WTC11 (cell line): ENCODE data around the gene CELSR1. TPM values are rescaled to one million over a fixed set of nuclear protein-coding genes. Genes with fewer than 3 reads are reported as not detected.

Experiments
- ATAC-seq: fragments of 200-7000 bp; cut with Tn5 transposase; 2 replicates; pipeline ENCODE4 v1.10.0; 2021; ENCODE audit warnings: mild to moderate bottlenecking, moderate library complexity
- CTCF ChIA-PET: fragments of 300-600 bp; sonication (Branson Sonifier 250); formaldehyde crosslinking; loops from one replicate; lab custom pipeline; 2021; ENCODE audit warnings: antibody characterized with exemption; lab: Charles Lee
- POLR2A ChIA-PET: fragments of 350-600 bp; sonication (Branson Sonifier 250); formaldehyde crosslinking; loops from one replicate; lab custom pipeline; 2021; ENCODE audit warnings: antibody characterized with exemption; lab: Charles Lee
- DNase-seq: peaks from one replicate; pipeline ENCODE4 v3.0.0; 2021; ENCODE audit warnings: low spot score
- H3K27ac Mint-ChIP-seq: 2 replicates; pipeline ENCODE4 v1.8.0; 2021; ENCODE audit warnings: mixed read lengths
- H3K27me3 Mint-ChIP-seq: 2 replicates; pipeline ENCODE4 v1.8.0; 2021; ENCODE audit warnings: low read depth, mild to moderate bottlenecking, moderate library complexity, mixed read lengths
- H3K36me3 Mint-ChIP-seq: 2 replicates; pipeline ENCODE4 v1.8.0; 2021; ENCODE audit warnings: mixed read lengths
- H3K4me1 Mint-ChIP-seq: 2 replicates; pipeline ENCODE4 v1.8.0; 2022; ENCODE audit warnings: mixed read lengths
- H3K4me3 Mint-ChIP-seq: 2 replicates; pipeline ENCODE4 v1.8.0; 2021; ENCODE audit warnings: mild to moderate bottlenecking, moderate library complexity, mixed read lengths
- H3K9me3 Mint-ChIP-seq: 2 replicates; pipeline ENCODE4 v1.8.0; 2021; ENCODE audit warnings: mixed read lengths
- CREB1 ChIP-seq: sonication (generic); formaldehyde crosslinking; IDR thresholded peaks from 2 replicates; pipeline ENCODE4 v1.8.0; 2023; ENCODE audit warnings: mild to moderate bottlenecking, missing genetic modification reagents
- CREM ChIP-seq: sonication (generic); formaldehyde crosslinking; IDR thresholded peaks from 2 replicates; pipeline ENCODE4 v1.8.1; 2022; ENCODE audit warnings: mild to moderate bottlenecking, missing genetic modification reagents, moderate library complexity
- E2F5 ChIP-seq: sonication (generic); formaldehyde crosslinking; IDR thresholded peaks from 2 replicates; pipeline ENCODE4 v1.8.1; 2022; ENCODE audit warnings: mild to moderate bottlenecking, moderate library complexity, missing genetic modification reagents
- GABPB1 ChIP-seq: sonication (generic); formaldehyde crosslinking; IDR thresholded peaks from 2 replicates; pipeline ENCODE4 v1.8.1; 2023; ENCODE audit warnings: mild to moderate bottlenecking, missing genetic modification reagents
- GRHL2 ChIP-seq: fragments of 250-450 bp; sonication (Bioruptor Pico); IDR thresholded peaks from 2 replicates; pipeline ENCODE4 v1.8.0; 2022; ENCODE audit warnings: mild to moderate bottlenecking, moderate library complexity; ENCODE audit not compliant: insufficient replicate concordance, severe bottlenecking
- HMGA2 ChIP-seq: fragments of 250-450 bp; sonication (Bioruptor Pico); IDR thresholded peaks from 2 replicates; pipeline ENCODE4 v1.4.0; 2021; ENCODE audit warnings: mild to moderate bottlenecking, moderate library complexity
- IRF1 ChIP-seq: sonication (generic); formaldehyde crosslinking; IDR thresholded peaks from 2 replicates; pipeline ENCODE4 v1.8.0; 2023; ENCODE audit warnings: missing genetic modification reagents
- IRF2 ChIP-seq: sonication (generic); formaldehyde crosslinking; IDR thresholded peaks from 2 replicates; pipeline ENCODE4 v1.8.0; 2022; ENCODE audit warnings: low read depth, missing genetic modification reagents, borderline replicate concordance
- MAX ChIP-seq: sonication (generic); formaldehyde crosslinking; IDR thresholded peaks from 2 replicates; pipeline ENCODE4 v1.8.0; 2022; ENCODE audit warnings: mild to moderate bottlenecking, missing genetic modification reagents
- MLX ChIP-seq: sonication (generic); formaldehyde crosslinking; IDR thresholded peaks from 2 replicates; pipeline ENCODE4 v1.8.1; 2023; ENCODE audit warnings: mild to moderate bottlenecking, missing genetic modification reagents, moderate library complexity
- MXD4 ChIP-seq: fragments of 250-450 bp; sonication (Bioruptor Pico); IDR thresholded peaks from 2 replicates; pipeline ENCODE4 v1.8.0; 2021; ENCODE audit warnings: mild to moderate bottlenecking, moderate library complexity, borderline replicate concordance
- NFATC4 ChIP-seq: fragments of 250-450 bp; sonication (Bioruptor Pico); IDR thresholded peaks from 2 replicates; pipeline ENCODE4 v1.9.0; 2021; ENCODE audit warnings: mild to moderate bottlenecking
- SMAD3 ChIP-seq: sonication (generic); formaldehyde crosslinking; IDR thresholded peaks from 2 replicates; pipeline ENCODE4 v1.8.0; 2022; ENCODE audit warnings: missing genetic modification reagents, mild to moderate bottlenecking, borderline replicate concordance
- STAT6 ChIP-seq: sonication (generic); formaldehyde crosslinking; conservative IDR thresholded peaks from 2 replicates; pipeline ENCODE4 v1.8.1; 2023; ENCODE audit warnings: mild to moderate bottlenecking, low read depth, missing genetic modification reagents, moderate library complexity
- TCF7 ChIP-seq: sonication (generic); formaldehyde crosslinking; IDR thresholded peaks from 2 replicates; pipeline ENCODE4 v1.8.0; 2022; ENCODE audit warnings: mild to moderate bottlenecking, low read depth, missing genetic modification reagents, moderate library complexity
- TEAD1 ChIP-seq: sonication (generic); formaldehyde crosslinking; IDR thresholded peaks from 2 replicates; pipeline ENCODE4 v1.8.0; 2022; ENCODE audit warnings: mild to moderate bottlenecking, missing genetic modification reagents
- TEAD4 ChIP-seq: sonication (generic); formaldehyde crosslinking; IDR thresholded peaks from 2 replicates; pipeline ENCODE4 v1.8.0; 2022; ENCODE audit warnings: mild to moderate bottlenecking, missing genetic modification reagents
- ZMAT4 ChIP-seq: fragments of 250-450 bp; sonication (Bioruptor Pico); IDR thresholded peaks from 2 replicates; pipeline ENCODE4 v1.9.0; 2021; ENCODE audit warnings: mild to moderate bottlenecking
- ZNF232 ChIP-seq: sonication (generic); formaldehyde crosslinking; IDR thresholded peaks from 2 replicates; pipeline ENCODE4 v1.8.0; 2022; ENCODE audit warnings: mild to moderate bottlenecking, missing genetic modification reagents
- ZNF281 ChIP-seq: sonication (generic); formaldehyde crosslinking; IDR thresholded peaks from 2 replicates; pipeline ENCODE4 v1.8.0; 2023; ENCODE audit warnings: mild to moderate bottlenecking, missing genetic modification reagents
- ZNF317 ChIP-seq: sonication (generic); formaldehyde crosslinking; IDR thresholded peaks from 2 replicates; pipeline ENCODE4 v1.8.1; 2023; ENCODE audit warnings: low read depth, mild to moderate bottlenecking, moderate library complexity, missing genetic modification reagents, borderline replicate concordance
- total RNA-seq: library from RNA; stranded (reverse); gene quantifications from 3 replicates; pipeline ENCODE4 v1.2.3, GENCODE V29; 2021

The CELSR1 gene
- total RNA-seq, 1 experiment from 2014 or later, result 16.8 TPM

- Mint-ChIP-seq H3K4me1 (no peaks in the 10 kb centered on the region), H3K9me3 (no peaks in the 10 kb centered on the region), H3K27me3 (no peaks in the 10 kb centered on the region), H3K27ac (no peak overlapping the region), H3K36me3 (no peaks in the 10 kb centered on the region; the same call in 1 of the 2 replicates), H3K4me3 (no peak overlapping the region)
- TF ChIP-seq CREB1 (CRISPR knock-in tag) (no peak), NFATC4 (CRISPR knock-in tag) (no peak), MXD4 (CRISPR knock-in tag) (no peak), MAX (no peak), MLX (CRISPR knock-in tag) (no peak), TEAD1 (CRISPR knock-in tag) (no peak), CREM (CRISPR knock-in tag) (no peak), SMAD3 (CRISPR knock-in tag) (no peak), STAT6 (no peak), TEAD4 (CRISPR knock-in tag) (no peak), IRF1 (CRISPR knock-in tag) (no peak), ZMAT4 (CRISPR knock-in tag) (no peak), ZNF317 (CRISPR knock-in tag) (no peak)
- CTCF ChIA-PET, result no interaction called here
- no peak for DNase-seq
- POLR2A ChIA-PET, result no interaction called here
- no peak for ATAC-seq
Measured at GRCh38 chr22:46460857-46461256, 76.6 kb downstream of the CELSR1 start.

GRCh38 chr22:46459347-46460065 lies 77.9 kb downstream of the CELSR1 start:
- Mint-ChIP-seq H3K4me3 (no peak overlapping the region), H3K4me1 (no peaks in the 10 kb centered on the region), H3K36me3 (no peaks in the 10 kb centered on the region; the same call in 1 of the 2 replicates), H3K27me3 (no peaks in the 10 kb centered on the region), H3K27ac (no peak overlapping the region), H3K9me3 (no peaks in the 10 kb centered on the region)
- CTCF ChIA-PET, result interaction anchor here (0.5 to 1.5 kb wide), 4 partner anchors 82 to 263 kb away, joined by 3 to 6 read pairs (median 3); no protein-coding TSS in a partner anchor
- ATAC-seq (no peak), DNase-seq (no peak)
- peak; percentile 43 for TF ChIP-seq GABPB1 (CRISPR knock-in tag)
- TF ChIP-seq ZNF232 (CRISPR knock-in tag), result no peak
- POLR2A ChIA-PET, result interaction anchor here (0.6 kb wide), 1 partner anchor 79 kb away, joined by 3 read pairs; no protein-coding TSS in a partner anchor

GRCh38 chr22:46458525-46458924 lies 78.9 kb downstream of the CELSR1 start:
- Mint-ChIP-seq H3K27ac (peak overlapping the region; percentile 57), H3K27me3 (no peaks in the 10 kb centered on the region), H3K9me3 (no peaks in the 10 kb centered on the region), H3K4me1 (no peaks in the 10 kb centered on the region), H3K36me3 (no peaks in the 10 kb centered on the region; the same call in 1 of the 2 replicates), H3K4me3 (no peak overlapping the region)
- POLR2A ChIA-PET, result no interaction called here
- CTCF ChIA-PET, result interaction anchor here (0.5 to 1.2 kb wide), 2 partner anchors 91 to 264 kb away, joined by 3 read pairs; no protein-coding TSS in a partner anchor
- ATAC-seq (no peak), DNase-seq (no peak)
- TF ChIP-seq HMGA2 (no peak), MLX (CRISPR knock-in tag) (no peak), IRF2 (CRISPR knock-in tag) (no peak), TEAD4 (CRISPR knock-in tag) (no peak), GRHL2 (CRISPR knock-in tag) (no peak), E2F5 (CRISPR knock-in tag) (no peak), ZNF281 (no peak), TCF7 (CRISPR knock-in tag) (no peak)
